GM19395 (cell line): ENCODE measurements around the gene SSBP2.
A peak's percentile ranks its signal among the peaks of the same experiment; 100 is the strongest.
"Not testable (repeated sequence)": the region's sequence is repeated elsewhere in the genome, so short reads cannot be mapped to it uniquely, and the experiment has no call there.

Source experiments
- ATAC-seq: cut with Tn5 transposase; IDR thresholded peaks from one replicate; pipeline ENCODE4 v1.9.1; 2021; ENCODE audit warnings: mild to moderate bottlenecking, moderate library complexity; ENCODE audit not compliant: unreplicated experiment

The SSBP2 gene

DNA sequence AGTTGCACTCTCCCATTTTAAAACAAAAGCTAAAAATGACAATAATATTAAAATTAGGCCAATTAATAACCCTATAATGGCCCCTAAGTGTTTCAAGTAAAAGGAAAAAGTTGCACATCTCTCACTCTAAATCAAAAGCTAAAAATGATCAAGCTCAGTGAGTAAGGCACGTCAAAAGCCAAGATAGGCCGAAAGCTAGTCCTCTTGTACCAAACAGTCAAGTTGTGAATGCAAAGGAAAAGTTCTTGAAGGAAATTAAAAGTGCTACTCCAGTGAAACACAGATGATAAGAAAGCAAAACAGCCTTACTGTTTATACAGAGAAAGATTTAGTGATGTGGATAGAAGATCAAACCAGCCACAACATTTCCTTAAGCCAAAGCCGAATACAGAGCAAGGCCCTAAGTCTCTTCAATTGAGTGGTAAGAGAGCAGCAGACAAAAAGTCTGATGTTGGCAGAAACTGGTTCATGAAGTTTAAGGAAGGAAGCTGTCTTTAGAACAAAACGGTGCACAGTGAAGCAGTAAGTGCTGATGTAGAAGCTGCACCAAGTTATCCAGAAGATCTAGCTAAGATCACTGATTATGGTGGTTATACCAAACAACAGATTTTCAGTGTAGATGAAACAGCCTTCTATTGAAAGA is 212.9 kb downstream of the SSBP2 start:
- no peak for ATAC-seq

DNA sequence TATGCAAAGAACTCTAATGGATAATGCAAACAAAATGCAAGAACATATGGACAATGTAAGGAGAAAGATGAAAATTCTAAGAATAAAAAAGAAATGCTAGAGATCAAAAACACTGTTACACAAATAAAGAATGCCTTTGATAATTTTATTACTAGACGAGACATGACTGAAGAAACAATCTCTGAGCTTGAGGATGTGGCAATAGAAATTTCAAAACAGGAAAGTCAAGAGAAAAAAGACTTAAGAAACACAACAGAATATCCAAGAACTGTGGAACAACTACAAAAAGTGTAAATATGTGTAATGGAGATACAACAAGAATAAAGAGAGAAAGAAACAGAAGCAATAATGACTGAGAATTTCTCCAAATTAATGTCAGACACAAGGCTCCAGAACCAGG is 216.5 kb downstream of the SSBP2 start:
- no peak for ATAC-seq

DNA sequence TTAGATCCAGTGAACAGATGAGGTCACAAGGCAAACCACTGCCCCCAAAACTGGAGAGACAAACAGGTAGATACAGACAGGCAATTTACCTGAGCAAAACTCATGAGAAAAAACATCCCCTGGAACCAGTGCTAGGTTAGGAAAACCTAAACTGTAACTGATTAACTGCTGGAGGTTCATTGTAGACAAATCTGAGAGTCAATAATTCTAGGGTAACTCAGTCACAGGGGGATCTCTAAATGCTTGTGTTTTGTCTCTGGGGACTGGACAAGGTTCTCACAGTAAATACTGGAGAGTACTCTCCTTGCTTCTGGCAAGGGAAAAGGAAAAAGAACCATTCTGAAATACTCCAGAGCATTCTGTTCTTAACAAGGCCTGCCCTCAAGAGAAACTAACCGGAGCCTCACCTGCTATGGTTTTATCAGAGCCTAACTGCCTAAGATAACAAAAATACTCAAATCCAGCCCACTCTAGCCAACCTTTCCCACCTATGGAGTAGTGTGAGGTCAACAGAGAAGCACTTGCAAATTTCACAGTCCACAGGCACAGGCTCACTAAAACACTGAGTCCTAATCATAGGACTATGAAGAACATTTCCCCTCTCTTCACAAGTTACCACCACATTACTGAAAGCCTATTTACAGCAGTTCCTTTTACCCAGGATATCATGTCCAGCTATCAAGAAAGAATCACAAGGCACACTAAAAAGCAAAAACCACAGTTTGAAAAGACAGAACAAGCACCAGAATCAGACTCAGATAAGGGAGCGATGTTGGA is 217.1 kb downstream of the SSBP2 start:
- no peak for ATAC-seq

DNA sequence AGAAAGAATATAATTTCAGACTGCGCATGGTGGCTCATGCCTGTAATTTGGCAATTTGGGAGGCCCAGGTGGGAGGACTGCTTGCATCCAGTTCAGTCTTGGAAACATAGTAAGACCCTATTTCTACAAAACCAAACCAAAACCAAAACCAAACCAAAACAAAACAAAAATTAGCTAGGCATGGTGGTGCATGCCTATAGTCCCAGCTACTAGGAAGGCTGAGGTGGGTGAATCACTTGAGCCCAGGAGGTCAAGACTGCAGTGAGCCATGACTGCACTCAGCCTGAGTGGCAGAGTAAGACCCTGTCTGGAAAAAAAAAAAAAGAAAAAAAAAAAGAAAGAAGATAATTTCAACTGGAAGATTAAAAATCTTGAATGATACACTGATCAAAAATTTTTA is 220.0 kb downstream of the SSBP2 start:
- no peak for ATAC-seq

DNA sequence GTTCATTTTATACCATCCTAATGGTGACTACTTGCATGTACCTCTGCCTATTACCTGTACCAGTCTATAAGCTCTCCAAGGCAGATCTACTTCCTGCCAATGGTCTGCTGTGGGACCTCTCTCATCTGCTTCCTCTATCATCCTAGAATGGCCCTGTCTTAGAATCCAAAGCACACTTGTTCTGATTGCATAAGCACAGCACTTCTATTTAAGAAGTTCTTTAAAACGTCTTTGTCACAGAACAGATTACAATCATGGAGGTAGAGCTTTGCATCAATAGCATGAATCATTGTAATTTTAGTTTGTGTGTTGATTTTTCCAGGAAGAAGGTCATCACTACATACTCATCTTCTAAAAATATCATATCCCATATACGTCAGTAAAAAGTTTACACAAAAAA is 225.2 kb downstream of the SSBP2 start:
- no peak for ATAC-seq

DNA sequence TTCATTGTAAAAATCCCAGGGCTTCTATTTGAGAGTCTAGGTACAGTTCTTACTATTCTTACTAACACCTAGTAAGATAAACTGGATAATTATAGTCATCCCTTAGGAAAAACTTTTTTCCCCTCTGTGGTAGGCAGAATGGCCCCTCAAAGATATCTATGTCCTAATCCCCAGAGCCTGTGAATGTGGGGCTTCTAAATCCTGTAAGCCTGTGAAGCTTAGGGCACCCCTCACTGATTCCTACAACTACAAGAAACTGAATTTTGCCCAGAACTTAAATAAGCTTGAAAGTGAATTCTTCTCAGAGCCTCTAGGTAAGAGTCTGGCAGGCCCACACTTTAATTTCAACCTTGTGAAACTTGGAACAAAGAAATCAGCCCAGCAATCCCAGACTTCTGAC is 226.9 kb downstream of the SSBP2 start:
- no peak for ATAC-seq

DNA sequence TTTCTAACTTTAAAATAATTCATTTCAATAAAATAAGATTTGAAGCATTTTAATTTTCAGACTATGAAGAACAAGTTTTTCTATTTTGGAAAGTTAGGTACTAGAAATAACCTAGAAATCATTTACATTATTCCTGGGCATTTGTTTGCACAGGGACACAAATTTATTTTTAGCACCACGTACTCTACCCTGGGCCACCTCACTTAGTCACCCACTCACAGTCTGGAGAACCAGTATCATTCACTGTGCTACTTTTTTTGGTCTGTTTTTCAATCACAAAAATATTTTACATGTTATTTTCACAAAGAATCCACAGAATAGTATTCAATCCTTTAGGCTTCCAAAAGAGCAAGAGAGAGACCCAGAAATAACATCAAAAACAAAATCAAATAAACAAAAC is 228.3 kb downstream of the SSBP2 start:
- ATAC-seq = no peak

DNA sequence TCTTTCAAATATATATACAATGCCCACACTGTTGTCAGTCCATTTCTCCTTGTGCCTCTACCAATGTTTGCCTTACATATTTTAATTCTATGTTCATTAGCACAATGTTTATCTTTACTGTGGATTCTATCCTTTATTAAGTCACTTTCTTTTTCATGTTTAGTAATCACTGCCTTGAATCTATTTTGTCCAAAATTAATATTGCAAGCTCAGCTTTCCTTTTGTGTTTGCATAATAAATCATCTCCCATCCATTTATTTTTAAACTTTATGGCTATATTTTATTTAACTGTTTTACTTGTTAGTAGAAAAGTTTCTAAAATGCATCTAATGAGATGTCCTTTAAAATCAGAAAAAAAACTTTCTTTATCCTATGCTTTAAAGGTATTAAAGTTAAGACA is 230.1 kb downstream of the SSBP2 start:
- ATAC-seq = no peak

DNA sequence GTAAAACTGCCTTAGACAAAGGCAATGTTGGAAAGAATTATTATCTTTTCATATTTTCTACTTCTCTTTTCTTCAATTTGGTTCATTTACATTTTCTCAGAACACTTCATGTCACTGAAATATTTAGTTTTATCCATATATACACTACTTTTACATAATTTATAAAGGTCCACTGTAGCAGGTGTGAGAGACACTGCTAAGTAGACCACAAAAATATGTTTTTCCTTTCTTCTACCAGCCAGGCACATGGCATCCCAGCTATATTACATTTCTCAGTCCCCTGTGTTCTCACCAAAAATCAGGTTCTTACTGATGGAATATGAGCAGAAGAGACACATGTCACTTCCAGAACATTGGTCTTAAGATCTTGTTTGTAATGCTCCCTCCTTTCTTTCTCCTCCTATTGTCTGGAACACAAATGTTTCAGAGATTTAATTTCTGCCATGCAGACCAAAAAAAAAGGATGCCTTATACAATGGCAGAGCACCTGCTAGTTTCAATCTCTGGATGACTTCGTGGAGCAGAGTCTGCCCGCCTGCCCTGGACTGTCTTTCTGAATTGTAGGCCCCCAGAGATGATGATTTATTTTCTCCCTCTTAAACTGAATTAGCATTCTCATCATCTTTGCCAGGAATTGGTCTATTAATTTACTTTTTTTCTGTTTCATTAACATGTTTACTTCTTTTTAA is 231.5 kb downstream of the SSBP2 start:
- ATAC-seq = no peak

DNA sequence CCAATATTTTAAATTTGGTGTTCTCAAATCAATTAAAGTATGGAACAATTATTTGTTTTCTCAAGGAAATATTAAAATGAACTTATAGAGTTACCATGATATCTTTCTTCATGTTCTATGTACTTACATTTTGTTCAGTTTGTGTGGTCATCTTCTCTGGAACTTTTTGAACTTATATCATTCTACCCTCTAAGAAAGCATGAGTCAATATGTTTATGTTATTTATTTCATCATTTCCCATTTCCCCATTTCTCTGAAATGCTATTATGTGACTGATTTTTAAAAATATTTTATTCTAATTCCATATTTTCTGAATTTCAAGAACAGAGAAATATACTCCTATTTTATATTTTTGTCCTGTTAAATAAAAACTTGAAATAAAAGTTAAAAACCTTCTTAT is 233.4 kb downstream of the SSBP2 start:
- ATAC-seq = no peak

DNA sequence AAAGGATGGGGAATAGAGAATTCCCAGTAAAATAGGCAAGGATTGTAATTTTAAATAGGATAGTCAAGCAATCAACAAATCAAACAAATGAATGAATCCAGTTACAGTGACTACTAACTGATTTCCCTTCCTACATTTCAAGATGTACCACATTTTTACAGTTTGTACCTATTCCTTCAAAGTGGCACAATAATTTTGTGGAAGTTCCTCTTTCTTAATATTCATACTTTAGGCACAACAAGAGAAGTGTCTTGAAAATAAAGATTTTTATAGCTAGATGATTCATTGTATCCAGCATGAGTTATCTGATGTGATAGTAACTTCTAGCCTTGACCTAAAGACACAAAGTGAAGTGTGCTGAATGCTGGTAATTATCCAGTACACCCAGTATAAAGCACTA is 234.8 kb downstream of the SSBP2 start:
- ATAC-seq = no peak

DNA sequence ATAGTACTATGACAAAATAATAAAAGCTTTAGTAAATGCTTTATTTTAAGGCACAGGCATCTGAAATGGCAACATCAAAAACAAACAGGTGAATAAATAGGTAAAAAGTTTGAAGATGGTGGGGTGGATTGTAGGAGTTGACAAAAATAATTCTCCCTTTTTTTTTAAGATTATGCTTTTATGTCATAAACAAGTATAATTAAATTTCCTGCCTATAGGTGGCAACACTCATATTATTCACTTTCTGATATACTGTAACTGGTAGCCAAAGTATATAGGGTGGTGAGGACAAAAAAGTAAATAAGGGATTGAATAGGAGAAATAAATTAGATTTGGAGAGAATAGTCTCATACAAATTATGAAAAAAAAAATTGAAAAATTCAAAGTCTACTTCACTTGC is 236.9 kb downstream of the SSBP2 start:
- no peak for ATAC-seq

DNA sequence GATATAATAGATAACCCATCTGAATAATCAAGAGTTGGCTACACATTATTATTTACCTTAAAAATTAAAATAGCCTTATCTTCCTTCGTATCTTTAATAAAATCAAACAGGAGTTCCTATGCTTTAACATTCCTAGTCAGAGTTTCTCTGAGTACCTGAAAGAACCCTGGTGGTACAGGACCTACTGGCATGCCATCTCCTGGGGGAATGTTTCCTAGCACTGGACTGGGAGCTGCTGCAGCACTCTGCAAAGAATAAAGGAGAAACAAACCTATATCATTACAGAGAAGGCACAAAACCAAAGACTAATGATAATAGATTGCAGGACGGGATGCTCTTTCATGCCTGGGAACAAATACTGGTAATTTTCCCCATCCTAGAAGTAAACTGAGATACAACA is 237.4 kb downstream of the SSBP2 start:
- no peak for ATAC-seq

DNA sequence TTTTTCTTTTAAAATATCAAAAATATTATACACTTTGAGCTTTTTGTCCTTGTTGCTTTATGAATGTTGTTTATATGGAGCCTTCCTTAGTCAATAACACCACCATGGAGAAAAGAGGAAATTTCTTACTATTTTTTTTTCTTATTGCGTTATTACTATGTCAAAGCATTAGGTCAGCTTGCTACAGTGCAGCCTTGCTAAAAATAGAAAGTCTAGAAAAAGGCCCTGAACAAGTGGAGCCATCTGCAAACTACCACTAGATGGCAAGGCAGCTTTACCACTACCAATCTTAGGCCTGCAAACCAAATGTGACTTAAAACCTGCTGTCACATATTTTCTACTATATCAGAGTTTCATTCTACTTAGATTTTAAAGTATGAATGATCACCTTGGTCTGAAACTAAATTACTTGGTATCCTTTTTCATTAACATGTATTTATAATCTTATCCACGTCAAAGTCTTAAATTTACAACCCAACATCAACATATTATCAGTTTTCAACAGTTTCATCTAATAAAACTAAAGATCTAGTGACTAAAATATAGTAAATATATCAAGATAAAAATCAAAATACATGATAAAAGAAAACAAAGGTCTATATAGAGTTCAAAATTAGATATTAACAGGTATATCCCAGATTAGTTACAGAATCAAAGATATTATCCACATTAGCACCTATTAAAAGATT is 243.9 kb downstream of the SSBP2 start:
- peak; percentile 99 for ATAC-seq

DNA sequence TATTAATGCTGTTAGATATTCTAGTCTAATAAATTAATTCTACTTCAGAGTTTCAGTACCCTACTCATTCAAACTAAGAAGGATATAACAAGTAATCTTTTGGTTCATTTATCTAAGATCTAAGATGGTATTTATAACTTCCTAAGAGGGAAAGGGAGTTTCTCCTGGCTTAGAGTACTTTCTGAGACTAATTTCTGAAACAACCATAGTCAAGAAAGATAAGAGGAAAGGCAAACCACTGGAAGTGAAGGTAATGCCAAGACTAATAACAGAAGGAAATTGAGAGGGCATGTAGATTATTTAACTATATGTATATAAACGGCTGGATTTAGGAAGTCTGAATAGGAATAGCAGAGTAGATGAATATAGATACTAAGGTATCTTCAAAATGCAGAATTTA is 244.5 kb downstream of the SSBP2 start:
- no peak for ATAC-seq

DNA sequence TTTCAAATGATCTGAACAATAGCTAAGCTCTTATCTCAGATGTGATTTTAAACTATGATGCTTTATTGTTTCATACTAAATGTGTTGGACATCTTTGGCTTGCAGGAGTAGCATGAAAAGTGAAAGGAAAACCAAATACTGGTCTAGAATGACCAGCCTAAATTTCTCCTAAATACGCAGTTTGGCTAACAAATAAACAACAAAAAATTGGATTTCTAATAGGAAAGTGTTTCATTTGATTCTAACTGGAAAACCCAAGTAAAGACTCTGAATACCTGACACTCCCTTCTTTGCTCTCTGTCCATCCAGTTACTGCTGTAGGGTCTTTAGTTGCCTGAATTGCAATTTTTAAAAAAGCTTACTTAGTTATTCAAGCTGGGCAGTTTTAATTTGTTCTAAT is 245.2 kb downstream of the SSBP2 start:
- no peak for ATAC-seq

DNA sequence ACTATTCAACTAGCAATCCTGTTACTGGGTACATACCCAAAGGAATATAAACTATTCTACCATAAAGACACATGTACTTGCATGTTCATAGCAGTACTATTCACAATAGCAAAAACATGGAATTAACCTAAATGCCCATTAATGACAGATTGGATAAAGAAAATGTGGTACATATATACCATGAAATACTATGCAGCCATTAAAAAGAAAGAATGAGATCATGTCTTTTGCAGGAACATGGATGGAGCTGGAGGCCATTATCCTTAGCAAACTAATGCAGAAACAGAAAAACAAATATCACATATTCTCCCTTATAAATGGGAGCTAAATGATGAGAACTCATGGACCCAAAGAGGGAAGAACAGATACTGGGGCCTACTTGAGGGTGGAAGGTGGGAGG is 247.3 kb downstream of the SSBP2 start:
- ATAC-seq = not testable (repeated sequence)

DNA sequence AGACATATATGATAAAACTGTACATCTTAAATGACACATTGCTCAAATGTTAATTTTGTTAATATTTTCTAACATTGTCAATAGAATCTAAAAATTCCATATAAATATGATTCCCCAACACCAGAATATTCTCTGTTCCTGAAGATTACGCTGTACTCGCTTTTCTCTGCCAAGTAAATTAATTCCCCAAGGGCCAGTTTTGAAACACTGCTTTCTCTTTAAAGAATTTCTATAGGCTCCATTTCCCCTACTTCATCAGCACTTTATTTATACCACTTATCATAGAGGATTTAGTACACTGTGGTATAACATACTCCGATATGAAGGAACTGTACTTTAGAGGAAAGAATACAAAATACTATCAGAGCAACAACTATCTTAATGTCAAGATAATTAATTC is 255.6 kb downstream of the SSBP2 start:
- ATAC-seq = no peak

DNA sequence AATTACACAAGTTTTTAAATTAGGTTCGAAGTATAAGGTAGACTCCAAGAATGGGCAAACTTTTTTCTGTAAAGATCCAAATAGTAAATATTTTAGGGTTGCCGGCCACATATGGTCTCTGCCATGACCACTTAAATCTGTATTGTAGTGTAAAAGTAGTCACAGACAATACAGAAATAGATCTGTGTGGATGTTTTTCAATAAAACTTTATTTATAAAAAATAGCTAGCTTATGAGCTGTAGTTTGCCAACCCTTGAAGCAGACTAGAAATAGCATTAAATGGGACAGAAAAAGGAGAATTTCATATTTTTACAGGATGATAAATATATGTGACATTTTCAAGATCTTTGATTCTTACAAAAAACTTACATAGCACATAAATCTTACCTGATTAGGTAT is 262.0 kb downstream of the SSBP2 start:
- no peak for ATAC-seq

DNA sequence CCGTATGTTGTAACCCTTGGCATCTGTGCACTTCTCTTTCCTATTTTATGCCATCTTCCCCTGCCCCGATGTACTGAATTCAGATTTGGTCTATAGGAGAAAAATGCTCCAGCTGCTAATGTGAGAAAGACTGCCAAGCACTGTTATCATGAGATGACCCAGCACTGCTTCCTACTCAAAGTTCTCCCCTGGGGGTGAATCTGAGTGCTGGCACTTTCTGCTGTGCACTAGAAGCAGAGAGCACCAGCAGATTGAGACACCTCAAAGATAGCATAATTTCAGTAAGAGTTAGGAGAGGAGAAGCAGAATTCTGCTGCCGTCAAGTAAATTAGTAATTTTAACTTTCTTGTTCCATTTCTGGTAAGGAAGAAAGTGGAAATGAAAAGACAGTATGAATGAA is 264.2 kb downstream of the SSBP2 start:
- ATAC-seq = no peak

DNA sequence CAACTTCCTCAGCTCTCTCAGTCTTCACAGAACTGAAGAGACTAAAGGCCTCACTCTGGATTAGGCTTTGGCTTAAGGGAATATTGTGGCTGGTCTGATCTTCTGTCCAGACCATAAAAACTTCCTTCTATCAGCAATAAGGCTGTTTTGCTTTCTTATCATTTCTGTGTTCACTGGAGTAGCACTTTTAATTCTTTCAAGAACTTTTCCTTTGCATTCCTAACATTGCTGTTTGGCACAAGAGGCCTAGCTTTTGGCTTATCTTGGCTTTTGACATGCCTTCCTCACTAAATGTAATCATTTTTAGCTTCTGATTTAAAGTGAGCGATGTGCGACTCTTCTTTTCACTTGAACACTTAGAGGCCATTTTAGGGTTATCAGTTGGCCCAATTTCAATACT is 268.3 kb downstream of the SSBP2 start:
- no peak for ATAC-seq

DNA sequence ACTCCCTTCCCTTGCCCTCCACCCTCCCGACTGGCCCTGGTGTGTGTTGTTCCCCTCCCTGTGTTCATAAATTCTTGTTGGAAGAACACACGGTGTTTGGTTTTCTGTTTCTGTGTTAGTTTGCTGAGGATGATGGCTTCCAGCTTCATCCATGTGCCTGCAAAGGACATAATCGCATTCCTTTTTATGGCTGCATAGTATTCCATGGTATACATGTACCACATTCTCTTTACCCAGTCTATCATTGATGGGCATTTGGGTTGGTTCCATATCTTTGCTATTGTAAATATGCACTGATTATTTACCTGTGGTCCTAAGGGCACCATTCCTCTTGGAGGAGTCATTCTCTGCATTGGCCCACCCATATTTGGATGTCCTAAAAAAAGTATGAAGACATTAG is 277.5 kb downstream of the SSBP2 start:
- not testable (repeated sequence) for ATAC-seq
